ENCODE data around the gene ROBO2. TPM values are rescaled to one million over a fixed set of nuclear protein-coding genes. Genes with fewer than 3 reads are reported as not detected.
A peak's percentile ranks its signal among the peaks of the same experiment; 100 is the strongest.

Gene ROBO2
- polyA plus RNA-seq, 1 donor from 2014 or later: 55.5 TPM

DNA sequence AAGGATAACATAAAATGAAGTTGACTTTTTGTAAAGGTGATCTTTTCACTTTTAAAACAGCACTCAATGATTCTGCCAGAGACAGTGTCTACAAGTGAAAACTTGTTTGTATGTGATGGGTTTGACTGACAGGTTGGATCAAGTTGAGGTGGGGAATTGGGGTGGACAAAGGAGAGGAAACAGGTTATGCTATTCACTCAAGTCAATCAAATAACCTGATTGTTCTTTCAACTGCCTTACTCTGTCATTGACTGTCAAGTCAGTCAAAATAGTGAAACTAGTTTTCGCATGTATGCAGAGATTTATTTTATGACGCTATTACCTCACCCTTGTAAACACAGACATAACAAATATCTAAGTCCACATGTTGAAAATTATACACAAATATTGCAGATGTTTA is 187.7 kb downstream of the ROBO2 start:
- Histone ChIP-seq H3K4me3 (ENCODE audit: low read length) (no peak overlapping the region), H3K36me3 (ENCODE audit: insufficient read depth, low read length) (no peaks in the 10 kb centered on the region), H4K20me1 (ENCODE audit: insufficient read depth) (no peaks in the 10 kb centered on the region), H3K27me3 (ENCODE audit: insufficient read depth, low read depth, low read length) (no peaks in the 10 kb centered on the region), H3K4me2 (ENCODE audit: low read length) (no peak overlapping the region), H3K9ac (ENCODE audit: low read length) (no peak overlapping the region), H2AFZ (ENCODE audit: low read depth, low read length) (no peak overlapping the region), H3K79me2 (replicated peaks; ENCODE audit: insufficient read depth, low read length) (no peaks in the 10 kb centered on the region), H3K9me2 (ENCODE audit: insufficient read depth, low read length) (no peaks in the 10 kb centered on the region), H3K9me3 (ENCODE audit: low read length) (no peaks in the 10 kb centered on the region), H3K27ac (ENCODE audit: low read length) (no peak overlapping the region), H3F3A (ENCODE audit: insufficient read depth, low read length, poor library complexity, severe bottlenecking) (no peaks in the 10 kb centered on the region)
- TF ChIP-seq EP300 (conservative IDR thresholded peaks at IDR 0.05; ENCODE audit: poor library complexity, severe bottlenecking) (peak; percentile 90), POLR2AphosphoS5 (IDR thresholded peaks at IDR 0.05) (peak; percentile 67)
- TF ChIP-seq, protein P1, sequence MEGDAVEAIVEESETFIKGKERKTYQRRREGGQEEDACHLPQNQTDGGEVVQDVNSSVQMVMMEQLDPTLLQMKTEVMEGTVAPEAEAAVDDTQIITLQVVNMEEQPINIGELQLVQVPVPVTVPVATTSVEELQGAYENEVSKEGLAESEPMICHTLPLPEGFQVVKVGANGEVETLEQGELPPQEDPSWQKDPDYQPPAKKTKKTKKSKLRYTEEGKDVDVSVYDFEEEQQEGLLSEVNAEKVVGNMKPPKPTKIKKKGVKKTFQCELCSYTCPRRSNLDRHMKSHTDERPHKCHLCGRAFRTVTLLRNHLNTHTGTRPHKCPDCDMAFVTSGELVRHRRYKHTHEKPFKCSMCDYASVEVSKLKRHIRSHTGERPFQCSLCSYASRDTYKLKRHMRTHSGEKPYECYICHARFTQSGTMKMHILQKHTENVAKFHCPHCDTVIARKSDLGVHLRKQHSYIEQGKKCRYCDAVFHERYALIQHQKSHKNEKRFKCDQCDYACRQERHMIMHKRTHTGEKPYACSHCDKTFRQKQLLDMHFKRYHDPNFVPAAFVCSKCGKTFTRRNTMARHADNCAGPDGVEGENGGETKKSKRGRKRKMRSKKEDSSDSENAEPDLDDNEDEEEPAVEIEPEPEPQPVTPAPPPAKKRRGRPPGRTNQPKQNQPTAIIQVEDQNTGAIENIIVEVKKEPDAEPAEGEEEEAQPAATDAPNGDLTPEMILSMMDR (IDR thresholded peaks at IDR 0.05; ENCODE audit: poor library complexity, severe bottlenecking): no peak

DNA sequence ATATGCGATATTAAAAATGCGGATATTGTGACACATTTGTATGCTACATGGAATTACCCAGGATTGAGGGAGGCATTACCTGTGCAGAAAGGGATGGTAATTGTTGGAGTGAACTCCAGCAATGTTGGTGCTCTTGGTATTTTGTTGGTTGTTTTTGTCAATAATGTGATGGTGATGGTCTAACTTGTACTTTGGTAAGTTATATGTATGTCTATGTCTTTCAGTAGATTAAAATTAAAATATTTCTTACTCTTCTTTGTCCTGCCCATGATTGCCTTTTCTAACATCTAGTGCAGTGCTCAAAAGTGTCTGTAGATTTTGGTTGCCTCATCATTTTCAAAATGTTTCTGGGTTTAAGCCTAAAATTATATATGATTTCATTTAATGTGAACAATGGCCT is 192.7 kb downstream of the ROBO2 start:
- Histone ChIP-seq H3K9ac (ENCODE audit: low read length) (no peak overlapping the region), H3F3A (ENCODE audit: insufficient read depth, low read length, poor library complexity, severe bottlenecking) (no peaks in the 10 kb centered on the region), H3K27me3 (ENCODE audit: insufficient read depth, low read depth, low read length) (no peaks in the 10 kb centered on the region), H3K36me3 (ENCODE audit: insufficient read depth, low read length) (no peaks in the 10 kb centered on the region), H3K79me2 (replicated peaks; ENCODE audit: insufficient read depth, low read length) (no peaks in the 10 kb centered on the region), H3K4me2 (ENCODE audit: low read length) (no peak overlapping the region), H3K27ac (ENCODE audit: low read length) (no peak overlapping the region), H3K9me2 (ENCODE audit: insufficient read depth, low read length) (no peaks in the 10 kb centered on the region), H3K9me3 (ENCODE audit: low read length) (no peaks in the 10 kb centered on the region), H3K4me3 (ENCODE audit: low read length) (no peak overlapping the region), H4K20me1 (ENCODE audit: insufficient read depth) (no peaks in the 10 kb centered on the region), H2AFZ (ENCODE audit: low read depth, low read length) (no peak overlapping the region)
- TF ChIP-seq RAD21 (conservative IDR thresholded peaks at IDR 0.05): no peak

DNA sequence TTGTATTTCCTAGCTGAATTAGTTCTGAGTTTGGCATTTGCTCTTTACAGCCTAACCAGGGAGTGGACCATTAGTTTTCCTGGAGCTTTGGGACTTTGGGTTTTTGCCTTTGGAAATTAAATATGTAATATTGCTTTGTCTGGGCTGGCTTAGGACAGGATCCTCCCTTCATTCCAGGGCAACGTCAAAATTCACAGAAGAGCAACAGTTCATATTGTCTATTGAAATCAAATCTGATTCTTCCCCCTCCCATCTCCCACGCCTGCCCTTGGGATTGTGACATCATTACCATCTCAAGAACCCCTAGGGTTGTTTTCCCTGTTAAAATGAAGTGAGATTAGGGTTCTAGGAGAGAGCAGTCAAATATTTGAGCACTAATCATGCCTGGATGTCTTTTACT is 194.1 kb downstream of the ROBO2 start:
- H3K79me2 ChIP-seq (replicated peaks; ENCODE audit: insufficient read depth, low read length): no peaks in the 10 kb centered on the region
- H3K27me3 ChIP-seq (ENCODE audit: insufficient read depth, low read depth, low read length): no peaks in the 10 kb centered on the region
- H2AFZ ChIP-seq (ENCODE audit: low read depth, low read length): no peak overlapping the region
- H3F3A ChIP-seq (ENCODE audit: insufficient read depth, low read length, poor library complexity, severe bottlenecking): no peaks in the 10 kb centered on the region
- no peak overlapping the region for H3K4me2 ChIP-seq (ENCODE audit: low read length)
- no peak overlapping the region for H3K9ac ChIP-seq (ENCODE audit: low read length)
- peak overlapping the region; percentile 55 for H3K27ac ChIP-seq (ENCODE audit: low read length)
- H3K36me3 ChIP-seq (ENCODE audit: insufficient read depth, low read length): no peaks in the 10 kb centered on the region
- no peaks in the 10 kb centered on the region for H4K20me1 ChIP-seq (ENCODE audit: insufficient read depth)
- peak overlapping the region; percentile 26 for H3K4me3 ChIP-seq (ENCODE audit: low read length)
- H3K9me3 ChIP-seq (ENCODE audit: low read length): no peaks in the 10 kb centered on the region
- no peaks in the 10 kb centered on the region for H3K9me2 ChIP-seq (ENCODE audit: insufficient read depth, low read length)
- TF ChIP-seq EP300 (conservative IDR thresholded peaks at IDR 0.05; ENCODE audit: poor library complexity, severe bottlenecking) (no peak), TAF1 (IDR thresholded peaks at IDR 0.05; ENCODE audit: low read depth) (no peak), EZH2 (IDR thresholded peaks at IDR 0.05; ENCODE audit: borderline replicate concordance, insufficient read depth, low read length, poor library complexity, severe bottlenecking) (no peak), POLR2AphosphoS5 (IDR thresholded peaks at IDR 0.05) (no peak), MXI1 (conservative IDR thresholded peaks at IDR 0.05; ENCODE audit: poor library complexity, severe bottlenecking) (no peak), SMC3 (conservative IDR thresholded peaks at IDR 0.05; ENCODE audit: poor library complexity) (no peak), RAD21 (conservative IDR thresholded peaks at IDR 0.05) (no peak)
- TF ChIP-seq, protein P2, sequence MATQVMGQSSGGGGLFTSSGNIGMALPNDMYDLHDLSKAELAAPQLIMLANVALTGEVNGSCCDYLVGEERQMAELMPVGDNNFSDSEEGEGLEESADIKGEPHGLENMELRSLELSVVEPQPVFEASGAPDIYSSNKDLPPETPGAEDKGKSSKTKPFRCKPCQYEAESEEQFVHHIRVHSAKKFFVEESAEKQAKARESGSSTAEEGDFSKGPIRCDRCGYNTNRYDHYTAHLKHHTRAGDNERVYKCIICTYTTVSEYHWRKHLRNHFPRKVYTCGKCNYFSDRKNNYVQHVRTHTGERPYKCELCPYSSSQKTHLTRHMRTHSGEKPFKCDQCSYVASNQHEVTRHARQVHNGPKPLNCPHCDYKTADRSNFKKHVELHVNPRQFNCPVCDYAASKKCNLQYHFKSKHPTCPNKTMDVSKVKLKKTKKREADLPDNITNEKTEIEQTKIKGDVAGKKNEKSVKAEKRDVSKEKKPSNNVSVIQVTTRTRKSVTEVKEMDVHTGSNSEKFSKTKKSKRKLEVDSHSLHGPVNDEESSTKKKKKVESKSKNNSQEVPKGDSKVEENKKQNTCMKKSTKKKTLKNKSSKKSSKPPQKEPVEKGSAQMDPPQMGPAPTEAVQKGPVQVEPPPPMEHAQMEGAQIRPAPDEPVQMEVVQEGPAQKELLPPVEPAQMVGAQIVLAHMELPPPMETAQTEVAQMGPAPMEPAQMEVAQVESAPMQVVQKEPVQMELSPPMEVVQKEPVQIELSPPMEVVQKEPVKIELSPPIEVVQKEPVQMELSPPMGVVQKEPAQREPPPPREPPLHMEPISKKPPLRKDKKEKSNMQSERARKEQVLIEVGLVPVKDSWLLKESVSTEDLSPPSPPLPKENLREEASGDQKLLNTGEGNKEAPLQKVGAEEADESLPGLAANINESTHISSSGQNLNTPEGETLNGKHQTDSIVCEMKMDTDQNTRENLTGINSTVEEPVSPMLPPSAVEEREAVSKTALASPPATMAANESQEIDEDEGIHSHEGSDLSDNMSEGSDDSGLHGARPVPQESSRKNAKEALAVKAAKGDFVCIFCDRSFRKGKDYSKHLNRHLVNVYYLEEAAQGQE (IDR thresholded peaks at IDR 0.05; ENCODE audit: borderline replicate concordance): no peak
- TF ChIP-seq, protein P1 (IDR thresholded peaks at IDR 0.05; ENCODE audit: poor library complexity, severe bottlenecking): no peak
